ENCODE results near the gene PPP1R13B.

DNA sequence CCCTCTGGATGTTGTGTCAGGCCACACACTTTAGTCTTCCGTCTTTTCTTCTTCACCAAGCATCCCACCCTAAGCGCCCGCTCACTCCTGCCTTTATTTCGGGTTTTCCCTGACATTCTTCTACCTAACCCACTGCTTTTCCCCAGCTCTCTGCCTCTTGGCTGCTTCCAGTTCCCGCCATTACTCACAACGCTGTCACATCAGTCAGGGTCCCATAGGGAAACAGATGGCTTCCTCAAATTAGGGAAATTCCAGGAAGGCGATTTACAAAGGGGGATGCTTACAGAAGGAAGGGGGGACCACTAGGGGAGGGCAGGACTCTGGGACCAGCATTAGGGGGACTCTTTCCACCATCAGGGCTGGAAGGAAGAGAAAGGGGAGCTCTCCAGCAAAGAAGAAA lies 9.2 kb upstream of the PPP1R13B start:
- no peak for TF ChIP-seq CTCF (IDR thresholded peaks at IDR 0.05)
- no peak for TF ChIP-seq POLR2A (IDR thresholded peaks at IDR 0.05)
